Measurements from ENCODE around the gene PLOD1.

DNA sequence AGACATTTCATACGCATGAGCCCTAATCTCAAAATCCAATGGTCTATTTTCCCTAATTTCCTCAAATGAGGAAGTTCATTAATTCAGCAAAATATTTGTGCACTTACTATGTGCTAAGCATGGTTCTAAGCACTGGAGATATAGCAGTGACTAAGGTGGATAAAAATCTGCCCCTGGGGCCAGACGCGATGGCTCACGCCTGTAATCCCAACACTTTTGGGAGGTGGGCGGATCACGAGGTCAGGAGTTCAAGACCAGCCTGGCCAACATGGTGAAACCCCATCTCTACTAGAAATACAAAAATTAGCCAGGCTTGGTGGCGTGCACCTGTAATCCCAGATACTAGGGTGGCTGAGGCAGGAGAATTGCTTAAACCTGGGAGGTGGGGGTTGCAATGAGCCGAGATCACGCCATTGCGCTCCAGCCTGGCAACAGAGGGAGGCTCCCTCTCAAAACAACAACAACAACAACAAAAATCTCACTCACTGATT lies 80.5 kb downstream of the PLOD1 start:
- TF ChIP-seq SP1 (IDR thresholded peaks at IDR 0.05) (no peak), TAF1 (conservative IDR thresholded peaks at IDR 0.05) (no peak), GABPA (IDR thresholded peaks at IDR 0.05 in 1 of 2, conservative IDR thresholded peaks at IDR 0.05 in 1 of 2) (no peak), RAD21 (IDR thresholded peaks at IDR 0.05) (no peak), EGR1 (IDR thresholded peaks at IDR 0.05; ENCODE audit: low read depth in 2 of 2) (no peak), RXRA (IDR thresholded peaks at IDR 0.05) (no peak), JUND (IDR thresholded peaks at IDR 0.05) (no peak), YY1 (IDR thresholded peaks at IDR 0.05) (no peak), HNF4G (IDR thresholded peaks at IDR 0.05) (no peak)
- TF ChIP-seq, protein P1, sequence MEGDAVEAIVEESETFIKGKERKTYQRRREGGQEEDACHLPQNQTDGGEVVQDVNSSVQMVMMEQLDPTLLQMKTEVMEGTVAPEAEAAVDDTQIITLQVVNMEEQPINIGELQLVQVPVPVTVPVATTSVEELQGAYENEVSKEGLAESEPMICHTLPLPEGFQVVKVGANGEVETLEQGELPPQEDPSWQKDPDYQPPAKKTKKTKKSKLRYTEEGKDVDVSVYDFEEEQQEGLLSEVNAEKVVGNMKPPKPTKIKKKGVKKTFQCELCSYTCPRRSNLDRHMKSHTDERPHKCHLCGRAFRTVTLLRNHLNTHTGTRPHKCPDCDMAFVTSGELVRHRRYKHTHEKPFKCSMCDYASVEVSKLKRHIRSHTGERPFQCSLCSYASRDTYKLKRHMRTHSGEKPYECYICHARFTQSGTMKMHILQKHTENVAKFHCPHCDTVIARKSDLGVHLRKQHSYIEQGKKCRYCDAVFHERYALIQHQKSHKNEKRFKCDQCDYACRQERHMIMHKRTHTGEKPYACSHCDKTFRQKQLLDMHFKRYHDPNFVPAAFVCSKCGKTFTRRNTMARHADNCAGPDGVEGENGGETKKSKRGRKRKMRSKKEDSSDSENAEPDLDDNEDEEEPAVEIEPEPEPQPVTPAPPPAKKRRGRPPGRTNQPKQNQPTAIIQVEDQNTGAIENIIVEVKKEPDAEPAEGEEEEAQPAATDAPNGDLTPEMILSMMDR (IDR thresholded peaks at IDR 0.05; ENCODE audit: low read depth, low read length, missing input control), result no peak
- TF ChIP-seq, protein P2, sequence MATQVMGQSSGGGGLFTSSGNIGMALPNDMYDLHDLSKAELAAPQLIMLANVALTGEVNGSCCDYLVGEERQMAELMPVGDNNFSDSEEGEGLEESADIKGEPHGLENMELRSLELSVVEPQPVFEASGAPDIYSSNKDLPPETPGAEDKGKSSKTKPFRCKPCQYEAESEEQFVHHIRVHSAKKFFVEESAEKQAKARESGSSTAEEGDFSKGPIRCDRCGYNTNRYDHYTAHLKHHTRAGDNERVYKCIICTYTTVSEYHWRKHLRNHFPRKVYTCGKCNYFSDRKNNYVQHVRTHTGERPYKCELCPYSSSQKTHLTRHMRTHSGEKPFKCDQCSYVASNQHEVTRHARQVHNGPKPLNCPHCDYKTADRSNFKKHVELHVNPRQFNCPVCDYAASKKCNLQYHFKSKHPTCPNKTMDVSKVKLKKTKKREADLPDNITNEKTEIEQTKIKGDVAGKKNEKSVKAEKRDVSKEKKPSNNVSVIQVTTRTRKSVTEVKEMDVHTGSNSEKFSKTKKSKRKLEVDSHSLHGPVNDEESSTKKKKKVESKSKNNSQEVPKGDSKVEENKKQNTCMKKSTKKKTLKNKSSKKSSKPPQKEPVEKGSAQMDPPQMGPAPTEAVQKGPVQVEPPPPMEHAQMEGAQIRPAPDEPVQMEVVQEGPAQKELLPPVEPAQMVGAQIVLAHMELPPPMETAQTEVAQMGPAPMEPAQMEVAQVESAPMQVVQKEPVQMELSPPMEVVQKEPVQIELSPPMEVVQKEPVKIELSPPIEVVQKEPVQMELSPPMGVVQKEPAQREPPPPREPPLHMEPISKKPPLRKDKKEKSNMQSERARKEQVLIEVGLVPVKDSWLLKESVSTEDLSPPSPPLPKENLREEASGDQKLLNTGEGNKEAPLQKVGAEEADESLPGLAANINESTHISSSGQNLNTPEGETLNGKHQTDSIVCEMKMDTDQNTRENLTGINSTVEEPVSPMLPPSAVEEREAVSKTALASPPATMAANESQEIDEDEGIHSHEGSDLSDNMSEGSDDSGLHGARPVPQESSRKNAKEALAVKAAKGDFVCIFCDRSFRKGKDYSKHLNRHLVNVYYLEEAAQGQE (IDR thresholded peaks at IDR 0.05), result no peak
- TF ChIP-seq, protein P3, sequence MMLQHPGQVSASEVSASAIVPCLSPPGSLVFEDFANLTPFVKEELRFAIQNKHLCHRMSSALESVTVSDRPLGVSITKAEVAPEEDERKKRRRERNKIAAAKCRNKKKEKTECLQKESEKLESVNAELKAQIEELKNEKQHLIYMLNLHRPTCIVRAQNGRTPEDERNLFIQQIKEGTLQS (IDR thresholded peaks at IDR 0.05), result no peak
- TF ChIP-seq, protein P4, sequence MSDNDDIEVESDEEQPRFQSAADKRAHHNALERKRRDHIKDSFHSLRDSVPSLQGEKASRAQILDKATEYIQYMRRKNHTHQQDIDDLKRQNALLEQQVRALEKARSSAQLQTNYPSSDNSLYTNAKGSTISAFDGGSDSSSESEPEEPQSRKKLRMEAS (IDR thresholded peaks at IDR 0.05), result no peak
